SJCRH30 (cell line): ENCODE data around the gene SLC16A6. TPM values are rescaled to one million over a fixed set of nuclear protein-coding genes. Genes with fewer than 3 reads are reported as not detected.
"Not testable (repeated sequence)": the region's sequence is repeated elsewhere in the genome, so short reads cannot be mapped to it uniquely, and the experiment has no call there.

Experiments used
- DNase-seq, 2 experiments: peaks; one replicate each; pipeline ENCODE4 v3.0.0-alpha.2; 2015 to 2020
- H3K27ac ChIP-seq: fragments of 250-450 bp; sonication (Bioruptor Pico); 2 replicates; pipeline ENCODE4 v1.5.1; 2020; ENCODE audit warnings: mild to moderate bottlenecking, moderate library complexity
- H3K27me3 ChIP-seq: fragments of 250-450 bp; sonication (Bioruptor Pico); 2 replicates; pipeline ENCODE4 v1.5.1; 2020; ENCODE audit warnings: mild to moderate bottlenecking, moderate library complexity
- H3K36me3 ChIP-seq: fragments of 250-450 bp; sonication (Bioruptor Pico); 2 replicates; pipeline ENCODE4 v1.5.1; 2020; ENCODE audit warnings: mild to moderate bottlenecking, moderate library complexity
- H3K4me1 ChIP-seq: fragments of 250-450 bp; sonication (Bioruptor Pico); 2 replicates; pipeline ENCODE4 v1.5.1; 2020; ENCODE audit warnings: mild to moderate bottlenecking, moderate library complexity
- H3K4me3 ChIP-seq: fragments of 250-450 bp; sonication (Bioruptor Pico); 2 replicates; pipeline ENCODE4 v1.5.1; 2020; ENCODE audit warnings: mild to moderate bottlenecking, moderate library complexity
- H3K9me3 ChIP-seq: fragments of 250-450 bp; sonication (Bioruptor Pico); replicated peaks from 2 replicates; pipeline ENCODE4 v1.5.1; 2020; ENCODE audit warnings: mild to moderate bottlenecking, moderate library complexity
- total RNA-seq: library from RNA; depleted of rRNA; stranded (reverse); fragments of >200 nt; shearing (Covaris generic); gene quantifications from 2 replicates; pipeline ENCODE4 v1.2.3, GENCODE V29; 2014; rRNA removed

SLC16A6 gene
- total RNA-seq: 0.18 and 0.30 TPM in 2 replicates

- Histone ChIP-seq H3K4me3 (peak within 1 kb of the TSS; percentile 71), H3K9me3 (no peaks in the 10 kb centered on the region), H3K4me1 (no peaks in the 10 kb centered on the region), H3K27me3 (peaks cover 8% of the 10 kb centered on the region; the same call in 1 of the 2 replicates), H3K27ac (no peak within 1 kb of the TSS; the same call in 1 of the 2 replicates), H3K36me3 (no peaks in the 10 kb centered on the region)
- DNase-seq: peak; percentile 73 to 74
Observed at GRCh38 chr17:68290955-68291835, at the start of gene SLC16A6, which contains the start of gene ARSG. TSS of gene SLC16A6 (minus strand) at chr17:68291127. CDS start at chr17:68278320, 12,807 bp downstream. TSS of gene ARSG (plus strand) at chr17:68291495. CDS start at chr17:68307494, 15,999 bp downstream.

- H3K27me3 ChIP-seq: no peaks in the 10 kb centered on the region
- peaks cover 8% of the 10 kb centered on the region for H3K9me3 ChIP-seq
- no peak overlapping the region for H3K27ac ChIP-seq
- no peaks in the 10 kb centered on the region for H3K4me1 ChIP-seq
- DNase-seq: no peak
- no peak overlapping the region for H3K4me3 ChIP-seq
- H3K36me3 ChIP-seq: no peaks in the 10 kb centered on the region
Observed at GRCh38 chr17:68334393-68334792, 43.5 kb upstream of the SLC16A6 start.

- H3K36me3 ChIP-seq, H3K4me1 ChIP-seq, H3K27ac ChIP-seq, DNase-seq, H3K9me3 ChIP-seq, H3K27me3 ChIP-seq, H3K4me3 ChIP-seq: not testable (repeated sequence)
Observed at GRCh38 chr17:68331932-68332331, 41.0 kb upstream of the SLC16A6 start.

- Histone ChIP-seq H3K36me3 (no peaks in the 10 kb centered on the region), H3K9me3 (peaks cover 8% of the 10 kb centered on the region), H3K4me3 (no peak overlapping the region), H3K27ac (no peak overlapping the region), H3K4me1 (no peaks in the 10 kb centered on the region), H3K27me3 (no peaks in the 10 kb centered on the region)
- DNase-seq: no peak
Observed at GRCh38 chr17:68329331-68329730, 38.4 kb upstream of the SLC16A6 start.

- Histone ChIP-seq H3K27ac (no peak overlapping the region), H3K4me1 (no peaks in the 10 kb centered on the region), H3K9me3 (peaks cover 8% of the 10 kb centered on the region), H3K27me3 (no peaks in the 10 kb centered on the region), H3K4me3 (no peak overlapping the region), H3K36me3 (no peaks in the 10 kb centered on the region)
- no peak for DNase-seq
Observed at GRCh38 chr17:68328676-68329075, 37.7 kb upstream of the SLC16A6 start.

- no peaks in the 10 kb centered on the region for H3K4me1 ChIP-seq
- H3K9me3 ChIP-seq: peaks cover 8% of the 10 kb centered on the region
- DNase-seq: no peak
- no peaks in the 10 kb centered on the region for H3K36me3 ChIP-seq
- no peaks in the 10 kb centered on the region for H3K27me3 ChIP-seq
- H3K4me3 ChIP-seq: no peak overlapping the region
- H3K27ac ChIP-seq: no peak overlapping the region
Observed at GRCh38 chr17:68327823-68328557, 37.1 kb upstream of the SLC16A6 start.

GRCh38 chr17:68326681-68327080, 35.8 kb upstream of the SLC16A6 start:
- peaks cover 1% of the 10 kb centered on the region; the same call in 1 of the 2 replicates for H3K9me3 ChIP-seq
- no peaks in the 10 kb centered on the region for H3K4me1 ChIP-seq
- no peaks in the 10 kb centered on the region for H3K27me3 ChIP-seq
- DNase-seq: no peak
- no peak overlapping the region for H3K27ac ChIP-seq
- H3K4me3 ChIP-seq: no peak overlapping the region
- no peaks in the 10 kb centered on the region for H3K36me3 ChIP-seq

- H3K36me3 ChIP-seq: no peaks in the 10 kb centered on the region
- no peaks in the 10 kb centered on the region for H3K27me3 ChIP-seq
- no peak overlapping the region for H3K4me3 ChIP-seq
- H3K9me3 ChIP-seq: no peaks in the 10 kb centered on the region
- H3K27ac ChIP-seq: no peak overlapping the region
- no peaks in the 10 kb centered on the region for H3K4me1 ChIP-seq
- no peak for DNase-seq
Observed at GRCh38 chr17:68325961-68326360, 35.0 kb upstream of the SLC16A6 start.

- Histone ChIP-seq H3K4me1 (no peaks in the 10 kb centered on the region), H3K36me3 (no peaks in the 10 kb centered on the region), H3K9me3 (no peaks in the 10 kb centered on the region), H3K27me3 (no peaks in the 10 kb centered on the region), H3K4me3 (no peak overlapping the region), H3K27ac (no peak overlapping the region)
- no peak for DNase-seq
Observed at GRCh38 chr17:68324654-68325336, 33.9 kb upstream of the SLC16A6 start.

- Histone ChIP-seq H3K27me3 (no peaks in the 10 kb centered on the region), H3K4me1 (no peaks in the 10 kb centered on the region), H3K4me3 (no peak overlapping the region), H3K9me3 (no peaks in the 10 kb centered on the region), H3K27ac (no peak overlapping the region), H3K36me3 (no peaks in the 10 kb centered on the region)
- no peak for DNase-seq
Observed at GRCh38 chr17:68324114-68324513, 33.2 kb upstream of the SLC16A6 start.

GRCh38 chr17:68322630-68323029, 31.7 kb upstream of the SLC16A6 start:
- Histone ChIP-seq H3K9me3 (no peaks in the 10 kb centered on the region), H3K4me1 (no peaks in the 10 kb centered on the region), H3K27ac (no peak overlapping the region), H3K4me3 (no peak overlapping the region), H3K36me3 (no peaks in the 10 kb centered on the region), H3K27me3 (no peaks in the 10 kb centered on the region)
- no peak for DNase-seq

GRCh38 chr17:68321556-68321954, 30.6 kb upstream of the SLC16A6 start:
- Histone ChIP-seq H3K9me3 (no peaks in the 10 kb centered on the region), H3K4me1 (no peaks in the 10 kb centered on the region), H3K4me3 (no peak overlapping the region), H3K27me3 (no peaks in the 10 kb centered on the region), H3K36me3 (no peaks in the 10 kb centered on the region), H3K27ac (no peak overlapping the region)
- no peak for DNase-seq

GRCh38 chr17:68320943-68321555, 30.1 kb upstream of the SLC16A6 start:
- no peak for DNase-seq
- Histone ChIP-seq H3K4me1 (no peaks in the 10 kb centered on the region), H3K27me3 (no peaks in the 10 kb centered on the region), H3K36me3 (no peaks in the 10 kb centered on the region), H3K4me3 (no peak overlapping the region), H3K27ac (no peak overlapping the region), H3K9me3 (no peaks in the 10 kb centered on the region)

- Histone ChIP-seq H3K27ac (no peak overlapping the region), H3K9me3 (no peaks in the 10 kb centered on the region), H3K36me3 (no peaks in the 10 kb centered on the region), H3K4me1 (no peaks in the 10 kb centered on the region), H3K4me3 (no peak overlapping the region), H3K27me3 (no peaks in the 10 kb centered on the region)
- no peak for DNase-seq
Observed at GRCh38 chr17:68320311-68320865, 29.5 kb upstream of the SLC16A6 start.
